Stimulated activated CD8-positive, alpha-beta memory T cell treated with anti-CD3 and anti-CD28 coated beads, Interleukin-7, amount 100 ng/mL, for 1 hour (primary cell): ENCODE data around the gene ANKS3.

Source experiments
- DNase-seq, 2 donors: peaks; one replicate each; pipeline ENCODE4 v3.0.0-alpha.2; 2020; ENCODE audit warnings: low read depth in 2 of 2

The ANKS3 gene

DNA sequence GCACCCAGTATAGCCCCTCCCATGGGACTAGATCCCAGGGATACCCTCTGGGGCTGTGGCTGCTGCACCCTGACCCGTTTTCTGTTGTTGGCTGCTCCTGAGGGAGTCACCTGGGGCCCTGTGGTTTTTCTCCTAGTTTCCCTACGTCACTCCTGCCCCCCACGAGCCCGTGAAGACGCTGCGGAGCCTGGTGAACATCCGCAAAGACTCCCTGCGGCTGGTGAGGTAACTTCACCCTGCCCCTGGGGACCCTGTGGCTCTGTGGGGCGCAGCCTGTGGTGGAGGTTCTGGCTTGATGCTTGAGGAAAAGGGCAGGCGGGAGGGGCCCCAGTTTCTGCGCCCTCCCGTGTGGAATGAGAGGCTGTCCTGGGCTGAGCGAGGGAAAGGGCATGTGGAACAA is 82.2 kb downstream of the ANKS3 start:
- DNase-seq, result no peak

DNA sequence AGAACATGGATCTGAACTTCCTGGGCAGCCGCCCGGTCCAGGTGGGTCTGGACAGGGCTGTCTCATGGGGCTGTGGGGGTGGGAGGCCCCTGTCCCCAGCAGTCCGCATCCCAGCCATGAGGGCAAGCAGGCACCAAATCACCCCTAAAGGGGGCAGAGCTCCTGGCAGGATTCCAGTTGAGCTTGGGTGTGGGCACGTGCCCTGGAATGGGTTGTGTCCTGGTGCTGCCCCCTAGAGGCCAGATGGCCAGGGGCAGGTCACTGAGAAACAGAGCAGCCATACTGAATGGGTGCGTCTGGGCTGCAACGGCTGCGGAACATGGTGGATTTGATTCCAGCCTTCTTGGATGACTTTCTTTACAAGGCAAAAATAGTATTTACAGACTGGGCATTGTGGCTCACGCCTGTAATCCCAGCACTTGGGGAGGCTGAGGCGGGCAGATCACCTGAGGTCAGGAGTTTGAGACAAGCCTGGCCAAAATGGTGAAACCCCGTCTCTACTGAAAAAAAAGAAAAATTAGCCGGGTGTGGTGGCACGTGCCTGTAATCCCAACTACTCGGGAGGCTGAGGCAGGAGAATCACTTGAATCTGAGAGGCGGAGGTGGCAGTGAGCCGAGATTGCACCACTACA is 83.5 kb downstream of the ANKS3 start:
- peak; percentile 30 to 51 for DNase-seq

DNA sequence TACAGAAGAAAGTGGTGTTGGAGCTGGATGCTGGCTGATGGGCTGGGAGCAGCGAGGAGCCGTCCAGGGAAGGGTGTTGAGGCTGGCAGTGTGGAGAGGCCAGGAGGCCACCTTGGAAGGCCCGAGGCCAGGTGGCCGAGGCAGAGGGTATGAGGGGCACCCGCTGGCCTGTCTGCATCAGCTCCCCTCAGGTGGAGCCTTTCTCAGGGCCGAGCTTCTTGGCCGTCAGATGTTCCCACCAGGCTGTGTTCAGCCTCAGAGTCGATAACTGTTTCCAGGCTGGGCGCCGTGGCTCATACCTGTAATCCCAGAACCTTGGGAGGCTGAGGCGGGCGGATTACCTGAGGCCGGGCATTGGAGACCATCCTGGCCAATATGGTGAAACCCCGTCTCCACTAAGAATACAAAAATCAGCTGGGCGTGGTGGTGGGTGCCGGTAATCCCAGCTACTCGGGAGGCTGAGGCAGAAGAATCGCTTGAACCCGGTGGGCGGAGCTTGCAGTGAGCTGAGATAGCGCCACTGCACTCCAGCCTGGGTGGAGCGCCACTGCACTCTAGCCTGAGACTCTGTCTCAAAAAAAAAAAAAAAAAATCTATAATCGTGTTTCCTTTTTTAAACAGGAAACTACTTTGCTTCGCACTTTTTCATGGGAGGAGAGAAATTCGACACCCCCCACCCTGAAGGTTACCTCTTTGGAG is 84.2 kb downstream of the ANKS3 start:
- no peak for DNase-seq

DNA sequence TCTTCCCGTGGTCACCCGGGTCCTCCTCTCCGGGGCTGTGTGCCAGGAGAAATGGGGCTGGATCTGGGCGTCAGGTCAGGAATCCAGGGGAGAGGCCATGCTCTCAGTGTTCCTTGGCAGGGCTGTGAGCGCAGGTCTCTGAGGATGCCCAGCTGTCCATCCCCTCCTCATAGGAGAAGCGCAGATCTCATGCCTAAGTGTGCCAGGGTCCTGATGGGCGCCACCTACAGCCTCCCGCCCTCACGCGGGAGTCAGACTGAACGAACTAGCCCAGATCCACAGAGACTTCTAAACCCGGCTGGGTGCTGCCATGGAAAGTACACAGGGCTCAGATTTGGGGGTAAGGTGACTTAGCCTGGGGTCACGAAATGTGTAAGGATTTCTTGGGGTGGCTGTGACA is 85.2 kb downstream of the ANKS3 start:
- DNase-seq, result no peak

DNA sequence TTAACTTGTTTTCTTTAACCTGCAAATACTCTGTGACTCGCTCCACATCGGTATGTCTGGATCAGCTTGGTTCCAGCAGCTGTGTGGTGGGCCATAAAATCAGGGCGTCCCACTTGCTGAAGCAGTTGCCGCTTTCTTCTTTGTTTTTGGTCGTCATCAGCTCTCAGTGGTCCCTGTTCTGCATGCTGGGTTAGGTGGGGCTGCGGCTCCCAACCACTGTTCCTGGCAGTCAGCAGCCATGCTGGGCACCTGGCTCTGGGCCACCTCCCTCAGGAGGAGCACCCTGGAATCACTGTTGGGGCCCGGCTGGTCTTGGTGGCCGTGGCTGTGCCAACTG is 86.5 kb downstream of the ANKS3 start:
- DNase-seq, result no peak

DNA sequence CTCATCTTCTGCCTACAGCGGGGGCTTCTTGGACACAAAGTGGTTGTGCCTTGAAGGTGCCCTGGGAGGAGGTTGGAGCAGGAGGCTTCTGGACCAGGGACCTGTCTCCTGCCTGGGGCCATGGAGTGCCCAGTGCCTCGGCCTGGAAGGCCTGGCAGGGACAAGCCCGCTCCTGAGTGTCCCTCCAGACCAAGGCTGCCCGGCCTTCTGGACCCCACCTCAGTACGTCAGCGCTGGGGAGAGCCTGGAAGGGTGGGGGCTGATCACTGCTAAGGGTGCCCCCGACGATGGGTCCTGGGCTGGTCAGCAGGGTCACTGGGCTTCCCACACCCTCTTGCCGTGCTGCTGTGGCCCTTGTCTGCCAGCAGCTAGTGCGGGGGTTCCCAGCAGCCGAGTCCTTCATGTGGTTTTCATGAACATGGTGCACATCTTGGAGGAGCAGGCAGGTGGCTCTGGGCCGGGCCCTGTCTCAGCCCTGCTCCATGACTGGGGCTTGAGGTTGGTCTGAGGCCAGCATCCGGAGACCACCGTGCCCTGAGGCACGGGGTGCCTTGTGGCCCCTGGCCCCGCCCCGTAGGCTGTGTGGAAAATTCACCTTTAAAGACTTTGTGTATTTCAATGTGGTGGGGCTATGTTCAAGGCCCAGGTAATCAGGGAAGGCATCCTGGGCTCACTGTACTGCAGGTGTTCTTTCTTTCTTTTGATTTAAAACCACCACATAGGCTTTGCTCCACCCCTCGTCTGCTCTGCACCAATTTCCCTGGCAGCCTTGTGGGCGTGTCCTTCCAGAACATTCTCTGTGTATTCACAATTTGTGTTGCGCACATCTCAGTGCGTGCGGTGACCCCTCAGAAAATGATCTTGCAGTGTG is 87.1 kb downstream of the ANKS3 start:
- DNase-seq, result no peak
